DMS153 (cell line): ENCODE measurements around the gene SPINDOC.
"Not testable (repeated sequence)": the region's sequence is repeated elsewhere in the genome, so short reads cannot be mapped to it uniquely, and the experiment has no call there.

ENCODE experiments used
- DNase-seq: peaks from one replicate; lab custom pipeline; 2025; lab: John Stamatoyannopoulos, UW

Gene SPINDOC

DNA sequence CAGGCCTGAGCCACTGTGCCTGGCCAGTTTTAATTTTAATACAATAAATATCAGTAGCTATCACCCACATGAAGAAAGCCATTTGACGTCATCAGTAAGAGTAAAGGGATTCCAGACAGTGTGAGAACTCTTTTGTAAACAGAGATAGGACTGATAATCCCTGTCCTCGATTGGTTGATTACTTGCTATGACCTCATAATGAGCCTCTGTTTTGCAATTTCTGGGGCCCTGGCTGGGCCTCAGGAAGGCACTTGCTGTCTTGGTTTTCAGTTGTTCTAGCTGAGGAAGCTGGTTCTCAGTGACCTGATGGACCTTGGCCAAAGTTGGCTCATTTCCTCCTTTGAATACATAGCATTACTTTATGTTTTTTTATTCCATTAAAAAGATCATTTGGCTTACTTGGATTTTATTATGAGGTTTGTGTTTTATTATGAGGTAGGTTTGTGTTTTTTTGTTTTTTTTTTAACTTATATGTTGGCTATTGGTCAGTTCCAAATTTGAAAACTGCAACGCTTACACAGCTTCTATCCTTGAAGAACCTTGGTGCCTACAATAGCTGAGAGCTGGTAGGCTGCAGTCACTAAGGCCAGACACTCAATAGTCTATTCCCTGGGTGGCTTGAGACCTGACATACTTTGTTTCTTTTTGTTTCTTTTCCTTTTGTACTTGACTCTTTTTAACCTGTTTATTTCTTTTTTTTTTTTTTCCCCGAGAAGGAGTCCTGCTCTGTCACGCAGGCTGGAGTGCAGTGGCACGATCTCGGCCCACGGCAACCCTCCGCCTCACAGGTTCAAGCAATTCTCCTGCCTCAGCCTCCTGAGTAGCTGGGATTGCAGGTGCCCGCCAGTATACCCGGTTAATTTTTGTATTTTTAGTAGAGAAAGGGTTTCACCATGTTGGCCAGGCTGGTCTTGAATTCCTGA is 45.6 kb downstream of the SPINDOC start:
- no peak for DNase-seq

DNA sequence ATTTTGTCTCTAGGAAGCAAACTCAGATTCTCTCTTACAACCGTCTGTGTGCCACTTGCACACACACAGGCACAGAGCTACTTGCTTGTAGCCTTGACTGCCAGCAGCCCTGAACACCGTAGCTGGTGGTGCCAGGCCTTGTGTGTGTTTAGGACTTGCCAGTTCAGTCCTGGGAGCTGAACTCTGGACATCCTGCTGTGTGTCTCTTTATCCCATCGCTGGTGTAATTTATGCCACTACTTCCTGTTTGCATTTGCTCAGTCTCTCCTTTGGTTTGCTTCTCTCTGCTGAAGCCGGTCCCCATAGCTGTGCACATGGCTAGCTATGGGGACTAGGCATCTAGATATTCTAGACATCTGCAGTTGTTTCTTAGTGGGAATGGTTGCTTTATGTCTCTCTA is 49.7 kb downstream of the SPINDOC start:
- DNase-seq: peak; percentile 87

DNA sequence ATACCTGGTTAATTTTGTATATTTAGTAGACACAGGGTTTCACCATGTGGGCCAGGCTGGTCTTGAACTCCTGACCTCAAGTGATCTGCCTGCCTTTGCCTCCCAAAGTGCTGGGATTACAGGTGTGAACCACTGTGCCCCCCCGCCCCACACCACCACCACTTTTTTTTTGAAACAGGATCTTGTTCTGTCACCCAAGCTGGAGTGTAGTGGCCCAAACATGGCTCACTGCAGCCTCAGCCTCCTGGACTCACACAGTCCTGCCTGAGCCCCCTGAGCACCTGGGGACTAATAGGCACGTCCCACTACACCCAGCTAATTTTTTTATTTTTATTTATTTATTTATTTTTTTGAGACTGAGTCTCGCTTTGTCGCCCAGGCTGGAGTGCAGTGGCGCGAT is 50.4 kb downstream of the SPINDOC start:
- not testable (repeated sequence) for DNase-seq

DNA sequence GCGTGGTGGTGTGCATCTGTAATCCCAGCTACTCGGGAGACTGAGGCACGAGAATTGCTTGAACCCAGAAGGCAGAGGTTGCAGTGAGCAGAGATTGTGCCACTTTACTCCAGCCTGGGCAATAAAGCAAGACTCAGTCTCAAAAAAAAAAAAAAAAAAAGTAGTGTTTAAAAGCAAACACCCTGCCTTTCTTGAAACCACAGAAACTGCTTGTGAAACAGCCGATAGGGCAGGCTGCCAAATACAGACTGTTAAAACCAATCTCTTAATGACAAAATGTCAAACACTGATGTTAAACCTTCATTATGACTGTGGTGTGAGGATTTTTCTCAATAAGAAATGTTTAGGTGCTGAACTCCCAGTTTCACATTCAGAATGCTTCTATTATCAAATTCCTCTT is 53.0 kb downstream of the SPINDOC start:
- DNase-seq: no peak

DNA sequence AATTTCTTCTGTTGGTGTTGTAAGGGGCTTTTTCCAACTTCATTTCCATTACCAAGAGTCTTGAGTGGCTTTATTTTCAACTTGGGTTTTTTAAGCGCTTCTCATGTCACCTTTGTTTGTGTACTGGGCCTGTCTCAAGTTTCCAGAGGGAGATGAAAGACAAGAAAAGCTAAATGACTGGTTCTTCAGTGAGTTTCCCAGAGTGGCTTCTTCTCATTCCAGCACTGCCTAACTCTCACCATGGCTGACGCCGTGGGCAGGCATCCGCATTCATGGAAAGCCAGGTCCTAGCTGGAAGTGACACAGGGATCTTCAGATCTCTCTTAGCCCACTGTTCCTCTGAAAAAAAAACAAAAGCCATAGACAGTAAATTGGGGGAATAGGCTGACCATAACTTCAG is 54.3 kb downstream of the SPINDOC start:
- DNase-seq: no peak

DNA sequence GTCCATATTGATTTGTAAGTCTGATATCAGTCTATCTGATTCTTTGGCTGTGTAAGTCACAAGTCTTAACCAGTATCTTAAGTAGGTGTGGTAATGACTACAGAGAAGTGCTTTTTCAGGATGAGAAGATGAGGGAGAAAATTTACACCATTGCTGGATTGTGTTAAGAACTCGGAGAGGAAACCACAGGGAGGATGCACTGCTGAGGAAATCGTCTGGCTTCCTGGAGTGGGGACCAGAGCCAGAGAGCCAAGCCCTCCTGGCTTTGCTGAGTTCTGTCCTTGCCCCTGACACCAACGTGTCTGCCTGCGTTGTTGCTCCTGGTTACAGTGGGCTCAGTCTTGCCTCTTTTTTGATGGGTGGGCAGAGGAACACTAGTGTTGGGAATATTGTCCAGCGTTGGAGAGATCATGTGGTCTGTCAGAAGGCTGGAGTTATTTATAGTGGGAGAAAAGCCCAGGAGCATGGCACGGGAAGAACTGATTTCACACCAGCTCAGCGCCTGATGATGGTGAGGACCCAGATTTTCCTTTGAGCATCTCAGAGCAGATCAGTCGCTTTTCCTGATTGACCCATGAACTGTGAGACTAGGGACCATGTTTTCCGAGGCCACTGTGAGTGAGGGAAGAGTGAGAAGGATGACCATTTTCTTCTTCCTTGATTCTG is 55.3 kb downstream of the SPINDOC start:
- no peak for DNase-seq

DNA sequence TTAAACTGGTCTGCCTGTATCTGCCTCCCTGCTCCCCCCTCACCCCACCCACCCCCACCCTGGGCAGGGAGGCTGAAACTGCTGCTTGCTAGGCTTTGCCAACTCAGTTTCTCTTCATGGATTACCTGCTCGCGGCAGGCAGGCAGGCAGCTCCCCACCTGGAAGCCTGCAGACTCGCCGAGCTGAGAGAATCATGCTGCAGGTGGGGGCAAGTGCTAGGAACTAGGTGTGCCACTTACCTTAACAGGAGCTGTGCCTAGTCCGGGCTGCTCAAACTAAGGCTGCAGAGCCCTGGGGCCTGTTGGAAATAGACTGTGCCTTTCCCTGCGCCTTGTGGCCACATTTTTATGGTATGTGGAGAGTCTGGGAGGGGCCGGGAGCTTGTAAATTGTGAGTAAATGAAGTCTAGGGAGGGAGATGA is 55.9 kb downstream of the SPINDOC start:
- no peak for DNase-seq

DNA sequence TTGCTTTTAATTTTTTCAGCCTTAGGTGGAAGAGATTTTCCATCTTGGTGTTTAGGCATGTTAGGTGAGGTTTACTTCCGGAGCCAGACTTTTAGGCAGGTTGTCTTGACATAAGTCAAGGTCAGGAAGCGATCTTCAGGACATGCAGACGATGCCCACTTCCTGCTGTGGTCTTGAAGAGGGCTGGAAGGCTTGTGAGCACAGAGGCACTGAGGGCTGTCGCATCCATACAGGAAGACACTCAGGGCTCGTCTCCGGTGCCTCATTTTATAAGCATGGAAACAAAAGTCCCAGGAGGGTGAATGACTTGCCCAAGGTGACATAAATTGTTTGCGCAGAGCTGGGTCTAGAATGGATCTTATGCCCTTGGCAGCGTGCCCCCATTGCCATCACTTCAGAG is 56.4 kb downstream of the SPINDOC start:
- DNase-seq: no peak

DNA sequence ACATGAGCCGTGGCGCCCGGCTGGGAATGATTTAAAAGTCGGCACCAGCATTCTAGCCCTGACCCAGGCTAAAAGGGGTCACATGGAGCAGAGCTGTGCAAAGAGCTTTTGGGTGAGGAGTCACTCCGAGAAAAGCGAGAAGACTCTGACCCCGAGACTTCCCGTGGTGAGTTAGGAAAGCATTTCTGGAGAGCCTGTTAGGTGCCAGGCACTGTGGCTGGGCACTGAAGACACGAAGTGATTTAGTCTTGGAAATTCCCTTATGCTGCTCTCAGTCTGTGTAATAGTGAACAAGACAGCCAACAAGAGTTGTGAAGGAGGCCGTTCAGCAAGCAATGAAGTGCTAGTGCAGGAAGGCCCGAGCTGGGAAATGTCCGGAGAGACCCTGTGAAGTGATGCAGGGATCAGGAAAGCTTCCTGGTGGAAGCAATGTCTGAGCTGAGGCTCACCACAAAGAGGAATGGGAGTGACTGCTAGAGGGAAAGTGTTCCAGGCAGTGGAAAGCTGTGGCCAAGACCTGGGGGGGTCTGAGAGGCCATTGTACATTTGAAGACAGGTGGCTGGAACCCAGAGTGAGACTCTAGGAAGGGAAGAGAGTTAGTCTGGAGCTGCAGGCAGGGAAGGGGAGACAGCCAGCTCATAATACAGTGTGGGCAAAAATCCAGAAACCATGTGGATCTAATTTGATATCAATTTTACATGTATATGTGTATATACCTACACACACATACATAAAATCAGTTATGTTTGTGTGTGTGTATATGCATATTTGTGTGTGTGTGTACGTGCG is 57.3 kb downstream of the SPINDOC start:
- DNase-seq: no peak

DNA sequence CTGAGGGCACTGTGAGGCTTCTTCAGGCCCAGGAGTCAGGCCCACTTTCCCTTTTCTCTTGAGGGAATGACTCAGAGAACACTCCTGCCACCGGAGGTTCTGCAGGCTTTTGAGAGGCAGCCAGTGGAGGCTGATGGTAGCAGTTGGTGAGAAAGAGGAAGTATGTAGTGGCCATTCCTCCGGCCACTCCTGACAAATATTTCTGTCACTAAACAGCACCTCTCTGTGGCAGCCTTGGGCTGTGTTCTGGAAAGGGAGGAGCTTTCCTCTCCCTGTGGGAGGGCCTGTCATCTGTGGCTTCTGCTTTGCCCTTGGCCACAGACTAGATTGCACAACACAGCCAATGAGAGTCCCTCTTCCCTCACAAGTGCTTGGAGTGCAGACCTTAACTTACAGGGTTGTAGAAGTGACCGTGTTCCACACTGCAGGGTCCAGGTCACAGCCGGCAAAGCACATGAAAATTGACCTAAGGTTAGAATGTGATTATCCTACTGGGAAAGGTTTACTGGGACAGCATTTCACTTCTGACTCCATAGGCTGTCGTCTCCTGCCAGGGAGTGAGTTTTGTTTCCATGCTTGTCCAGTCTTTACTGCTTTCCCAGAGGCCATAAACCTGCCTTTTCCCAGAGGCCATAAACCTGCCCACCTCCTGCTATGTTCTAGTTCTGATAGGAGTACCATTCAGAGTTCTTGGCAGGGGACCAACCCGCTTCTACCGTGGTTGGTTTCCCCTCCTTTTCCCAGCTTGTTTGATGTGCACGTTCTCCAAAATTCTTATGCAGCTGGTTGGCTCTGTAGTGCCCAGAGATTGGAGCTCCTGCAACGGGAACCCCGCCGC is 58.9 kb downstream of the SPINDOC start:
- DNase-seq: peak; percentile 74

DNA sequence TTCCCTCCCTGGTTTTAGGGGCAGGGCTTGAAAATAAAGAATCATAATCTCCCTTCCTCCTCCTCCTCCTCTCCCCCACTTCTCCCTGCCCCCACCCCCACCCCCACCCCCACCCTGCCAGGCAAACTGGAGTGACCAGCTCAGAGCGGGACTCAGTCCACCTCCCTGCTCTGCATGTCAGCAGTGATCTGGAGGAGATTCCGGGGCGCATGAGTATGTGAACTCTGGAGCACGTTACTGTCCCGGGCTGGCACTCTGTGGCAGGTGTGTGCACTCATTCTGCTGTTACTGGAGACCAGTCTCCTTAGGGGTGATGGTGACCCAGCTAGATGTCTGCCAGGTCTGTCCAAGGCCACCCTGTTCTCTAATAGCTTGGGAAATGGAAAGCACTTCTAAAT is 59.5 kb downstream of the SPINDOC start:
- DNase-seq: no peak

DNA sequence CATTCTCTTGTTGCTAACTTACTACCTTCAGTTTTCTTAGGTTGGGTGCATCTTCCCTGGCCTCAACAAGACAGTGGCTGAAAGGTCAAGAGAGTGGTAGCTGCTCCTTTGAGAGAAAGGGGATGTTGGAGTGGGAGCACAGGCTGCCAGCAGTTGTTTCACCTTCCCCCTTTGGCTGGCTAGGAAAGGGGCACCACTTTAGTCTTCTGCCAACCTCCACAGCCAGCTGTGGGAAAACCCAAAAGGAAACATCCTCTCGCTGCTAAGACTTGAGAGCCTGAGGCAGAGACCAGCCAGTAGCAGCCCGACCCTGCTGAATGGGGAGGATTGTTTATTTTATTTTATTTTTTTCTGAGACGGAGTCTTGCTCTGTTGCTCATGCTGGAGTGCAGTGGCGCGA is 60.1 kb downstream of the SPINDOC start:
- DNase-seq: no peak

DNA sequence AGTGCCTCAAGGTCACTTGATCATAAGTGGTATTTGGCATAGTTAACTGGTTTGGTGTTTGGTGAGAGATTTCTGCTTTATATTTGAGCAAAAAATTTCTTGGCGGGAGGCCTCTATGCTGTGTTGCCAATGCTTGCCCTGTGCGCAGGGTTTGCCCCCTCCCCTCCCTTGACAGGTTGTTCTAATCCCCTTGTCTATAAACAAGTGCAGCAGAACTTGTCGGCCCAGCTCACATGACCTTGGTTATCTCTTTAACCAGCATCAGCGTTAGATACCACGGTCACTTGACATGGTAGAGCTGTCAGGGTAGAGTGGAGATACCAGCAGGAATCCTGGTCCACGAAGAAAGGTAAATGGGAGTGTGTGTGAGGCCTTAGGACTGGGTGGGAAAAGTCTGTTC is 61.3 kb downstream of the SPINDOC start:
- DNase-seq: no peak

DNA sequence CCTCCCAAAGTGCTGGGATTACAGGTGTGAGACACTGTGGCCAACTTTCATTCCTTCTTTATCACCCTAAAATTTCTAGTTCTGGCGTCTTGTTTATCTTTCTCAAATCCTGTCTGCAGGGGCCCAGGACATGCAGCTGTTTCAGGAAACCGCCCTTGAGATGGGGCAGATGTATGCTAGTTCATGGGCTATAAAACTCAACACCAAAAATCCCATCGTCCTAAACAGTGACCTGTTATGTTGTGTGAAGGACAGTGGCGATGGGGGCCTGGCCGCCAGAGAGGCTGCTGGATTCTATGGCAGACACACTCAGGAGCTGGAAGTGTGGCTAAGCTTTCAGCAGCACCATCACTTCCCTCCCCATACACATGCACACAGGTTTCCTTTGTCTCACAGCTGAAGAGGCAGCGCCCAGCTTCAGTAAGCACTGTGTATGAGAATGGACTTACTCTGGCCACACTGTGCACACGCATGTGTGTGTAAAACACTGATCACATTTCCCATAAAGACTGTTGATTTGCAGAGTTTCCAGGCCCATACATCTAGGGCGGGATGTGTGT is 62.3 kb downstream of the SPINDOC start:
- no peak for DNase-seq

DNA sequence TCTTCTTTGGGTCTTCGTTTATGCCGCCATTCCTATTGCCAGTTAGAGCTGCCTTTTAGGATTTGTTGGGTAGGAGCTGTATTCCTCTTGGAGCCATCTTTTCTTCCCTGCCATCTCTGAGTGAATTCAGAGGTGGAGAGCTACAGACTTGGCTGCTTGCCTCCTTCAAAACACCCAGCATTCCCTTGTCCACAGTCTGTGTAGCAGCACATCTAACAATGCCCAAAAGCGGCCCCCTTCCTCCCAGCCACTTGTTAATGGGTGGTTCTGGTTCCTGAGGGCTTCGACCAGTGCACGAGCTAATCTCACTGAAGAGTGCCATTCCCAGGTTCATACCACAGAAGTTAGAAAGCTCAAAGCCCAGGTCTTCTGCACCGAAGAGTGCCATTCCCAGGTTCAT is 63.4 kb downstream of the SPINDOC start:
- DNase-seq: no peak
